Heart left ventricle (tissue), 13 donors: ENCODE results near the gene CTXND1.

Experiments used
- CTCF ChIP-seq, 12 donors: fragments of 200-600 bp; sonication (generic) in 4 of 12; IDR thresholded peaks; one replicate each; pipeline versions ENCODE4 v1.5.0 to v1.8.0; 2018 to 2022; ENCODE audit warnings: antibody characterized with exemption in 12 of 12, mild to moderate bottlenecking in 5 of 12
- POLR2A ChIP-seq, 2 donors: fragments of 450-650 bp; IDR thresholded peaks; one replicate each; pipeline ENCODE4 v1.6.1; 2017; ENCODE audit warnings: antibody characterized with exemption in 2 of 2, mild to moderate bottlenecking in 2 of 2, moderate library complexity in 2 of 2
- donor health status: ischemic (EF 13 %, LVEDD 7.1; RV severe dilation, severe dysfunction).
- donor health status: DM: no; HTN: yes; CAD: no.
- donor health status: DM: no; HTN: no; CAD: no.
- donor health status: ischemic (EF 25% LVEDD 6.9; RV normal size, moderate dysfunction).
- donor health status: ischemic (EF 25% LVEDD 5.7; RV mildly dilated, moderate dysfunction).
- donor health status: ischemic (EF 35%, LVEDD 5.7; RV mildly dilated, moderate dysfunction).
- donor health status: nonischemic (EF 11% LVEDD 7.7; RV severe dilation, severe dysfunction).
- donor health status: DM: yes; HTN: yes; CAD: no.
- donor health status: PGD.
- donor health status: ischemic (EF 29% LVEDD 5.4; RV normal size, mild dysfunction).
- donor health status: nonischemic (EF 23%, LVEDD 6.1; RV moderate dilation, normal function).

GRCh38 chr15:80267658-80268057 is 15.6 kb upstream of the CTXND1 start:
- TF ChIP-seq POLR2A (IDR thresholded peaks at IDR 0.05) (no peak), CTCF (IDR thresholded peaks at IDR 0.05) (no peak)
